GM11168 (cell line): ENCODE results near the gene TLE3.

Source experiments
- in situ Hi-C: fragments of 300-500 bp; cut with MboI; formaldehyde crosslinking; loops from one replicate; pipeline ENCODE4 v1.12.0; 2022; ENCODE audit warnings: low sequenced_read_pairs; ENCODE audit not compliant: unreplicated experiment

Gene TLE3

GRCh38 chr15:70035719-70036077 lies 62.0 kb downstream of the TLE3 start:
- in situ Hi-C loops: no loop called here

- in situ Hi-C loops: no loop called here
Measured at GRCh38 chr15:70035051-70035718, 62.5 kb downstream of the TLE3 start.

- in situ Hi-C loops: no loop called here
Measured at GRCh38 chr15:70034596-70034995, 63.1 kb downstream of the TLE3 start.

GRCh38 chr15:70034141-70034540 lies 63.6 kb downstream of the TLE3 start:
- in situ Hi-C loops: no loop called here

GRCh38 chr15:70033529-70034140 lies 64.1 kb downstream of the TLE3 start:
- in situ Hi-C loops: no loop called here

- in situ Hi-C loops: no loop called here
Measured at GRCh38 chr15:70033109-70033508, 64.6 kb downstream of the TLE3 start.

GRCh38 chr15:70032509-70032908 lies 65.2 kb downstream of the TLE3 start:
- in situ Hi-C loops: no loop called here

- in situ Hi-C loops: no loop called here
Measured at GRCh38 chr15:70031713-70032112, 66.0 kb downstream of the TLE3 start.

- in situ Hi-C loops: no loop called here
Measured at GRCh38 chr15:70031261-70031660, 66.5 kb downstream of the TLE3 start.

- in situ Hi-C loops: no loop called here
Measured at GRCh38 chr15:70030851-70031250, 66.9 kb downstream of the TLE3 start.

- in situ Hi-C loops: no loop called here
Measured at GRCh38 chr15:70029297-70029701, 68.4 kb downstream of the TLE3 start.

GRCh38 chr15:70027518-70027917 lies 70.2 kb downstream of the TLE3 start:
- in situ Hi-C loops: no loop called here

GRCh38 chr15:70026991-70027390 lies 70.7 kb downstream of the TLE3 start:
- in situ Hi-C loops: no loop called here

- in situ Hi-C loops: no loop called here
Measured at GRCh38 chr15:70025413-70026296, 72.1 kb downstream of the TLE3 start.

GRCh38 chr15:70024521-70024920 lies 73.2 kb downstream of the TLE3 start:
- in situ Hi-C loops: no loop called here

- in situ Hi-C loops: no loop called here
Measured at GRCh38 chr15:70023769-70024491, 73.8 kb downstream of the TLE3 start.

- in situ Hi-C loops: no loop called here
Measured at GRCh38 chr15:70023064-70023768, 74.5 kb downstream of the TLE3 start.

- in situ Hi-C loops: no loop called here
Measured at GRCh38 chr15:70020229-70020628, 77.5 kb downstream of the TLE3 start.

- in situ Hi-C loops: no loop called here
Measured at GRCh38 chr15:70018646-70019600, 78.8 kb downstream of the TLE3 start.
